H1 (cell line): ENCODE data around the gene ALAS1. TPM values are rescaled to one million over a fixed set of nuclear protein-coding genes. Genes with fewer than 3 reads are reported as not detected.

ENCODE experiments used
- CTCF ChIA-PET: fragments of 300-600 bp; sonication (Branson Sonifier 250); formaldehyde crosslinking; loops from one replicate; lab custom pipeline; 2021; ENCODE audit not compliant: partially characterized antibody; lab: Charles Lee
- POLR2A ChIA-PET: fragments of 300-600 bp; sonication (Branson Sonifier 250); formaldehyde crosslinking; loops from one replicate; lab custom pipeline; 2021; ENCODE audit warnings: inconsistent platforms; ENCODE audit not compliant: partially characterized antibody; lab: Charles Lee
- DNase-seq, 2 experiments: peaks; one replicate each; pipeline versions ENCODE4 v3.0.0 to v3.0.0-alpha.2; 2010 to 2022; ENCODE audit warnings: low spot score in 2 of 2, low read depth in 1 of 2, mixed read lengths in 1 of 2
- FAIRE-seq: peaks from 2 replicates; lab custom pipeline; 2011; peaks lifted over from hg19 to GRCh38; lab: Jason Lieb, UNC
- H2AFZ ChIP-seq: 2 replicates; pipeline ENCODE4 v1.8.1; 2012; ENCODE audit warnings: low read length, inconsistent platforms
- H2AK5ac ChIP-seq: 2 replicates; pipeline ENCODE4 v1.6.1; 2013; ENCODE audit warnings: low read depth, low read length
- H2BK120ac ChIP-seq: replicated peaks from 2 replicates; pipeline ENCODE3; 2013; ENCODE audit warnings: low read depth, low read length, inconsistent platforms
- H2BK12ac ChIP-seq: 2 replicates; pipeline ENCODE4 v1.6.1; 2013; ENCODE audit warnings: low read depth, low read length
- H2BK15ac ChIP-seq: 2 replicates; pipeline ENCODE4 v1.6.1; 2013; ENCODE audit warnings: low read length
- H2BK20ac ChIP-seq: 2 replicates; pipeline ENCODE4 v1.6.1; 2013; ENCODE audit warnings: low read length
- H2BK5ac ChIP-seq: 2 replicates; pipeline ENCODE4 v1.6.1; 2013; ENCODE audit warnings: low read depth, low read length
- H3K14ac ChIP-seq: 2 replicates; pipeline ENCODE4 v1.6.1; 2013; ENCODE audit warnings: inconsistent platforms; ENCODE audit not compliant: insufficient read length
- H3K18ac ChIP-seq: 2 replicates; pipeline ENCODE4 v1.6.1; 2013; ENCODE audit warnings: low read length; ENCODE audit errors: extremely low read depth
- H3K23ac ChIP-seq: 2 replicates; pipeline ENCODE4 v1.6.1; 2013; ENCODE audit warnings: inconsistent platforms; ENCODE audit not compliant: insufficient read length
- H3K23me2 ChIP-seq: 2 replicates; pipeline ENCODE4 v1.6.1; 2013; ENCODE audit warnings: low read depth, low read length
- H3K27ac ChIP-seq: 2 replicates; pipeline ENCODE4 v1.6.1; 2011; ENCODE audit warnings: low read depth, low read length, inconsistent platforms
- H3K27me3 ChIP-seq, 4 experiments: replicated peaks in 1 of 4; 1 replicate in 1 of 4; 2 replicates in 3 of 4; pipeline versions ENCODE4 v1.6.1 to v1.8.1; 2011 to 2013; ENCODE audit warnings: low read length in 3 of 4, mild to moderate bottlenecking in 3 of 4, inconsistent platforms in 2 of 4, mixed read lengths in 2 of 4, moderate library complexity in 1 of 4; ENCODE audit not compliant: control insufficient read depth in 3 of 4, insufficient read depth in 3 of 4; ENCODE audit errors: extremely low read depth in 1 of 4
- H3K36me3 ChIP-seq, 4 experiments: 2 replicates each; pipeline versions ENCODE4 v1.6.1 to v1.8.1; 2011 to 2013; ENCODE audit warnings: mild to moderate bottlenecking in 4 of 4, low read length in 3 of 4, moderate library complexity in 2 of 4, control low read depth in 1 of 4, inconsistent platforms in 1 of 4; ENCODE audit not compliant: insufficient read depth in 4 of 4, control insufficient read depth in 2 of 4
- H3K4ac ChIP-seq: replicated peaks from 2 replicates; pipeline ENCODE3; 2013; ENCODE audit warnings: low read length, low read depth, mixed read lengths, inconsistent platforms; ENCODE audit not compliant: insufficient read length
- H3K4me1 ChIP-seq, 4 experiments: replicated peaks in 1 of 4; 1 replicate in 1 of 4; 2 replicates in 3 of 4; pipeline versions ENCODE4 v1.6.1 to v1.8.1; 2011 to 2013; ENCODE audit warnings: low read length in 3 of 4, inconsistent platforms in 2 of 4, mixed read lengths in 1 of 4; ENCODE audit not compliant: insufficient read depth in 4 of 4, control insufficient read depth in 3 of 4
- H3K4me2 ChIP-seq, 2 experiments: 2 replicates each; pipeline versions ENCODE4 v1.6.1 to v1.8.1; 2011 to 2013; ENCODE audit warnings: low read depth in 2 of 2, low read length in 2 of 2, control low read depth in 1 of 2, inconsistent platforms in 1 of 2, mild to moderate bottlenecking in 1 of 2; ENCODE audit not compliant: insufficient read depth in 1 of 2
- H3K4me3 ChIP-seq, 4 experiments: fragments of 200-600, 300-600 bp in 1 of 4; sonication (generic), shearing (Covaris generic), sonication (Bioruptor Twin) in 1 of 4; 2 replicates each; pipeline versions ENCODE4 v1.5.1 to v1.8.1; 2011 to 2016; ENCODE audit warnings: low read length in 4 of 4, low read depth in 3 of 4, control low read depth in 2 of 4, inconsistent platforms in 2 of 4, mild to moderate bottlenecking in 2 of 4, mixed read lengths in 1 of 4, moderate library complexity in 1 of 4; ENCODE audit not compliant: insufficient read depth in 2 of 4; ENCODE audit errors: extremely low read depth in 1 of 4
- H3K56ac ChIP-seq: replicated peaks from 2 replicates; pipeline ENCODE3; 2013; ENCODE audit warnings: low read depth, mild to moderate bottlenecking, mixed read lengths, low read length, inconsistent platforms; ENCODE audit not compliant: insufficient read length
- H3K79me1 ChIP-seq: 2 replicates; pipeline ENCODE4 v1.6.1; 2013; ENCODE audit warnings: low read depth, low read length, control low read depth
- H3K79me2 ChIP-seq, 2 experiments: 2 replicates each; pipeline versions ENCODE4 v1.6.1 to v1.8.1; 2012 to 2013; ENCODE audit warnings: low read length in 2 of 2, mild to moderate bottlenecking in 2 of 2, inconsistent platforms in 1 of 2; ENCODE audit not compliant: insufficient read depth in 2 of 2, control insufficient read depth in 1 of 2
- H3K9ac ChIP-seq, 4 experiments: replicated peaks in 1 of 4; 1 replicate in 1 of 4; 2 replicates in 3 of 4; pipeline versions ENCODE4 v1.6.1 to v1.8.1; 2011 to 2013; ENCODE audit warnings: low read depth in 3 of 4, low read length in 3 of 4, control low read depth in 2 of 4, mild to moderate bottlenecking in 2 of 4, moderate library complexity in 2 of 4, inconsistent platforms in 1 of 4; ENCODE audit errors: extremely low read depth in 1 of 4
- H3K9me3 ChIP-seq, 2 experiments: 2 replicates each; pipeline versions ENCODE4 v1.6.1 to v1.8.1; 2012 to 2013; ENCODE audit warnings: mild to moderate bottlenecking in 2 of 2, moderate library complexity in 2 of 2, control low read depth in 1 of 2, inconsistent platforms in 1 of 2, low read depth in 1 of 2, low read length in 1 of 2, mixed read lengths in 1 of 2; ENCODE audit not compliant: insufficient read depth in 2 of 2
- H4K20me1 ChIP-seq, 2 experiments: replicated peaks in 1 of 2; 2 replicates each; pipeline versions ENCODE3 to v1.8.1; 2011 to 2013; ENCODE audit warnings: inconsistent platforms in 2 of 2, low read length in 2 of 2, mild to moderate bottlenecking in 1 of 2; ENCODE audit not compliant: insufficient read depth in 2 of 2, control insufficient read depth in 1 of 2
- H4K5ac ChIP-seq: 2 replicates; pipeline ENCODE4 v1.6.1; 2013; ENCODE audit warnings: low read length, low read depth, mixed read lengths, inconsistent platforms; ENCODE audit not compliant: insufficient read length
- H4K8ac ChIP-seq: 2 replicates; pipeline ENCODE4 v1.8.0; 2013; ENCODE audit warnings: mild to moderate bottlenecking, moderate library complexity, low read length, inconsistent platforms; ENCODE audit not compliant: insufficient read depth; ENCODE audit errors: extremely low read depth
- H4K91ac ChIP-seq: replicated peaks from 2 replicates; pipeline ENCODE3; 2013; ENCODE audit warnings: low read length, mixed read lengths, inconsistent platforms; ENCODE audit not compliant: insufficient read length
- ASH2L ChIP-seq: fragments of 200-600, 300-600 bp; sonication (generic); IDR thresholded peaks from one replicate; pipeline ENCODE4 v1.7.1; 2017; ENCODE audit warnings: low read length
- GTF2F1 ChIP-seq: IDR thresholded peaks from 2 replicates; pipeline ENCODE4 v1.6.1; 2012; ENCODE audit warnings: low read depth, low read length, improper control_type of control experiment, borderline replicate concordance
- KDM4A ChIP-seq: IDR thresholded peaks from one replicate; pipeline ENCODE4 v1.7.1; 2012; ENCODE audit warnings: low read depth, mild to moderate bottlenecking, moderate library complexity, low read length, inconsistent platforms; ENCODE audit not compliant: severe bottlenecking
- NANOG ChIP-seq: IDR thresholded peaks from 2 replicates; pipeline ENCODE4 v1.6.1; 2011; ENCODE audit warnings: low read length, low read depth, mild to moderate bottlenecking, inconsistent platforms; ENCODE audit not compliant: insufficient read depth, poor library complexity, severe bottlenecking
- PHF8 ChIP-seq: fragments of 200-600 bp; sonication (generic); conservative IDR thresholded peaks from 2 replicates; pipeline ENCODE4 v1.7.1; 2012; ENCODE audit warnings: low read depth, mild to moderate bottlenecking, inconsistent platforms, low read length, moderate library complexity
- RBBP5 ChIP-seq: IDR thresholded peaks from 2 replicates; pipeline ENCODE4 v1.7.1; 2012; ENCODE audit warnings: low read depth, mild to moderate bottlenecking, inconsistent platforms, low read length, moderate library complexity, borderline replicate concordance
- RXRA ChIP-seq: IDR thresholded peaks from 2 replicates; pipeline ENCODE4 v1.6.1; 2011; ENCODE audit warnings: low read depth, mild to moderate bottlenecking, low read length, moderate library complexity; ENCODE audit not compliant: insufficient read depth
- SP1 ChIP-seq: IDR thresholded peaks from 2 replicates; pipeline ENCODE4 v1.6.1; 2011; ENCODE audit warnings: low read depth, low read length
- TCF12 ChIP-seq: IDR thresholded peaks from 2 replicates; pipeline ENCODE4 v1.6.1; 2011; ENCODE audit warnings: low read depth, mild to moderate bottlenecking, low read length
- WGBS, 2 experiments: shearing (Covaris generic) in 1 of 2; methylation state at CpG; one replicate each; pipeline versions ENCODE4 v1.1.6 to v1.1.7; 2013 to 2015; ENCODE audit warnings: low lambda C conversion rate in 2 of 2, mixed read lengths in 2 of 2, inconsistent platforms in 1 of 2, low coverage in 1 of 2, missing lambda C conversion rate in 1 of 2; ENCODE audit not compliant: insufficient replicate concordance in 2 of 2, insufficient coverage in 1 of 2, insufficient read length in 1 of 2; ENCODE audit errors: extremely low coverage in 1 of 2, missing lambda C conversion rate in 1 of 2; 5-methylcytosine and 5-hydroxymethylcytosine counted together
- polyA plus RNA-seq, 7 experiments: library from polyadenylated mRNA; depleted of rRNA in 3 of 7; stranded (reverse) in 5 of 7; unstranded in 2 of 7; fragments of >200 nt in 5 of 7; fragments of 200-250 nt in 2 of 7; gene quantifications; 1 replicate in 5 of 7; 2 replicates in 1 of 7; 4 replicates in 1 of 7; pipeline versions ENCODE4 v1.2.1 to v1.2.3, GENCODE V29; 2011 to 2013; ENCODE audit warnings: missing spikeins in 2 of 7, mixed read lengths in 2 of 7
- total RNA-seq: library from RNA; stranded (reverse); fragmentation: NEBNext Ultra II Directional; extraction: Animal tissue kit (Norgen Biotek cat#: 25700); gene quantifications from 2 replicates; pipeline ENCODE4 v1.2.1, GENCODE V29; 2021

ALAS1 gene
- total and polyA plus RNA-seq, 2 of the 8 experiments (the other 6 are each of a cell fraction or from before 2014, with no cell fraction given): 45.9 to 84.4 TPM

GRCh38 chr3:52257911-52258310 lies 60.0 kb downstream of the ALAS1 start:
- H2BK20ac ChIP-seq: no peak overlapping the region
- no peak for TF ChIP-seq RBBP5
- TF ChIP-seq RXRA: no peak
- no peak for TF ChIP-seq TCF12
- no peak for TF ChIP-seq GTF2F1
- no peak for TF ChIP-seq ASH2L
- TF ChIP-seq NANOG: no peak
- TF ChIP-seq SP1: no peak
- TF ChIP-seq KDM4A: no peak
- TF ChIP-seq PHF8: no peak
- no peak overlapping the region for H3K14ac ChIP-seq
- no peak overlapping the region for H3K9ac ChIP-seq
- DNase-seq: no peak
- H2BK12ac ChIP-seq: no peak overlapping the region
- H3K79me1 ChIP-seq: no peaks in the 10 kb centered on the region; the same call in 1 of the 2 replicates
- H3K18ac ChIP-seq: no peak overlapping the region
- no peak overlapping the region for H3K27ac ChIP-seq
- 94% methylated on average over 4 of the region's 4 CpGs; no CpG with 5 or more reads in 1 of the 2 experiments for WGBS, 2 experiments
- H3K4me3 ChIP-seq: no peak overlapping the region
- H3K23me2 ChIP-seq: no peaks in the 10 kb centered on the region
- CTCF ChIA-PET: interaction anchor here (1.1 to 4.5 kb wide), 4 partner anchors 11 to 154 kb away, joined by 3 to 21 read pairs (median 4); no protein-coding TSS in a partner anchor
- POLR2A ChIA-PET: no interaction called here
- H2BK5ac ChIP-seq: no peak overlapping the region
- H4K20me1 ChIP-seq: peaks cover 8 to 11% of the 10 kb centered on the region in 2 experiments
- peaks cover 39 to 96% (median 80%) of the 10 kb centered on the region in 4 experiments for H3K36me3 ChIP-seq
- H3K4ac ChIP-seq: no peak overlapping the region
- H2AFZ ChIP-seq: no peak overlapping the region
- no peaks in the 10 kb centered on the region for H3K27me3 ChIP-seq
- H4K8ac ChIP-seq: no peak overlapping the region
- no peak for FAIRE-seq
- no peak overlapping the region for H3K56ac ChIP-seq
- no peak overlapping the region for H2BK120ac ChIP-seq
- no peaks in the 10 kb centered on the region for H3K9me3 ChIP-seq
- H4K5ac ChIP-seq: no peak overlapping the region
- H2BK15ac ChIP-seq: no peak overlapping the region
- H3K4me2 ChIP-seq: no peak overlapping the region
- H4K91ac ChIP-seq: no peak overlapping the region
- peaks cover 0 to 9% of the 10 kb centered on the region in 2 experiments; a peak in 2 of 4 replicates for H3K79me2 ChIP-seq
- H3K23ac ChIP-seq: no peak overlapping the region
- no peak overlapping the region for H2AK5ac ChIP-seq
- H3K4me1 ChIP-seq: no peaks in the 10 kb centered on the region
